Esophagus (tissue), 2 donors: ENCODE data around the gene COQ4. TPM values are rescaled to one million over a fixed set of nuclear protein-coding genes. Genes with fewer than 3 reads are reported as not detected.

Experiments
- H3K27ac ChIP-seq, 2 donors: one replicate each; pipeline ENCODE4 v1.5.1; 2013; ENCODE audit warnings: low read depth in 2 of 2, mild to moderate bottlenecking in 2 of 2, inconsistent platforms in 1 of 2, low read length in 1 of 2, moderate library complexity in 1 of 2
- H3K27me3 ChIP-seq, 2 donors: one replicate each; pipeline ENCODE4 v1.6.1; 2013; ENCODE audit warnings: low read length in 2 of 2, control low read depth in 1 of 2, mild to moderate bottlenecking in 1 of 2; ENCODE audit not compliant: insufficient read depth in 2 of 2, control insufficient read depth in 1 of 2
- H3K36me3 ChIP-seq, 2 donors: one replicate each; pipeline ENCODE4 v1.6.1; 2013; ENCODE audit warnings: low read length in 1 of 2; ENCODE audit not compliant: control insufficient read depth in 2 of 2, insufficient read depth in 2 of 2
- H3K4me1 ChIP-seq, 2 donors: one replicate each; pipeline ENCODE4 v1.6.1; 2013; ENCODE audit warnings: low read length in 1 of 2; ENCODE audit not compliant: control insufficient read depth in 2 of 2, insufficient read depth in 2 of 2
- H3K4me3 ChIP-seq, 2 donors: one replicate each; pipeline ENCODE4 v1.5.1; 2013; ENCODE audit warnings: low read length in 2 of 2, mild to moderate bottlenecking in 2 of 2, low read depth in 1 of 2, moderate library complexity in 1 of 2
- H3K9me3 ChIP-seq, 2 donors: one replicate each; pipeline ENCODE4 v1.6.1; 2013; ENCODE audit warnings: mild to moderate bottlenecking in 2 of 2, low read depth in 1 of 2, low read length in 1 of 2, moderate library complexity in 1 of 2; ENCODE audit not compliant: control insufficient read depth in 2 of 2, insufficient read depth in 1 of 2
- WGBS, 2 donors: extraction: QIAGEN DNeasy Blood & Tissue Kit; methylation state at CpG; one replicate each; pipeline ENCODE4 v1.1.7; 2013; 5-methylcytosine and 5-hydroxymethylcytosine counted together
- polyA plus RNA-seq, 2 donors: library from polyadenylated mRNA; stranded (reverse); fragments of 200-250 nt; gene quantifications; one replicate each; pipeline ENCODE4 v1.2.3, GENCODE V29; 2013
- donor health status: healthy with polysubstance abuse.
- donor health status: Bipolar disorder and iron deficiency.

The COQ4 gene
- polyA plus RNA-seq, 2 donors: 63.2 to 73.6 TPM

- Histone ChIP-seq H3K4me3 (no peak overlapping the region), H3K36me3 (peaks cover 0 to 3% of the 10 kb centered on the region in 2 donors), H3K9me3 (no peaks in the 10 kb centered on the region), H3K27me3 (no peaks in the 10 kb centered on the region), H3K27ac (no peak overlapping the region), H3K4me1 (peaks cover 0 to 8% of the 10 kb centered on the region in 2 donors)
- 91 to 92% methylated on average over 9 of the region's 9 CpGs for WGBS, 2 donors
Observed at GRCh38 chr9:128369024-128369706, 46.5 kb downstream of the COQ4 start.

GRCh38 chr9:128370367-128370751 lies 47.7 kb downstream of the COQ4 start:
- Histone ChIP-seq H3K9me3 (no peaks in the 10 kb centered on the region), H3K27me3 (no peaks in the 10 kb centered on the region), H3K27ac (peak overlapping the region; percentile 97 to 100), H3K4me1 (peaks cover 0 to 8% of the 10 kb centered on the region in 2 donors), H3K4me3 (peak overlapping the region; percentile 64 to 68), H3K36me3 (peaks cover 0 to 3% of the 10 kb centered on the region in 2 donors)

GRCh38 chr9:128370752-128371629 lies 48.4 kb downstream of the COQ4 start, which contains the start of gene URM1:
Gene URM1 (plus strand): TSS chr9:128371374. CDS start chr9:128371381, 7 bp downstream.
- H3K27me3 ChIP-seq: no peaks in the 10 kb centered on the region
- H3K27ac ChIP-seq: peak within 1 kb of the TSS; percentile 97 to 100
- WGBS, 2 donors: 0 to 1% methylated on average over 53 to 55 of the region's 55 CpGs
- peaks cover 0 to 3% of the 10 kb centered on the region in 2 donors for H3K36me3 ChIP-seq
- peaks cover 0 to 8% of the 10 kb centered on the region in 2 donors for H3K4me1 ChIP-seq
- no peaks in the 10 kb centered on the region for H3K9me3 ChIP-seq
- H3K4me3 ChIP-seq: peak within 1 kb of the TSS; percentile 68 to 91

GRCh38 chr9:128371630-128372117 lies 49.0 kb downstream of the COQ4 start:
- H3K27me3 ChIP-seq: no peaks in the 10 kb centered on the region
- peaks cover 0 to 3% of the 10 kb centered on the region in 2 donors for H3K36me3 ChIP-seq
- no peaks in the 10 kb centered on the region for H3K9me3 ChIP-seq
- peaks cover 0 to 8% of the 10 kb centered on the region in 2 donors for H3K4me1 ChIP-seq
- peak overlapping the region; percentile 68 to 91 for H3K4me3 ChIP-seq
- peak overlapping the region; percentile 80 to 99 for H3K27ac ChIP-seq
- WGBS, 2 donors: 0% methylated on average over 10 of the region's 10 CpGs

GRCh38 chr9:128372188-128372641 lies 49.6 kb downstream of the COQ4 start:
- H3K27me3 ChIP-seq: no peaks in the 10 kb centered on the region
- peaks cover 0 to 8% of the 10 kb centered on the region in 2 donors for H3K4me1 ChIP-seq
- no peaks in the 10 kb centered on the region for H3K9me3 ChIP-seq
- H3K27ac ChIP-seq: peak overlapping the region; percentile 80 to 99
- 17 to 19% methylated on average over 4 of the region's 4 CpGs for WGBS, 2 donors
- H3K4me3 ChIP-seq: peak overlapping the region; percentile 68 to 91
- H3K36me3 ChIP-seq: peaks cover 0 to 3% of the 10 kb centered on the region in 2 donors

GRCh38 chr9:128372784-128373183 lies 50.1 kb downstream of the COQ4 start:
- H3K9me3 ChIP-seq: no peaks in the 10 kb centered on the region
- H3K36me3 ChIP-seq: peaks cover 0 to 3% of the 10 kb centered on the region in 2 donors
- 82 to 87% methylated on average over 1 of the region's 1 CpG for WGBS, 2 donors
- no peak overlapping the region for H3K4me3 ChIP-seq
- H3K4me1 ChIP-seq: peaks cover 0 to 8% of the 10 kb centered on the region in 2 donors
- no peaks in the 10 kb centered on the region for H3K27me3 ChIP-seq
- H3K27ac ChIP-seq: peak overlapping the region; percentile 1 to 99

GRCh38 chr9:128374221-128374675 lies 51.6 kb downstream of the COQ4 start:
- Histone ChIP-seq H3K27me3 (no peaks in the 10 kb centered on the region), H3K36me3 (peaks cover 3 to 5% of the 10 kb centered on the region in 2 donors)

GRCh38 chr9:128375865-128376264 lies 53.2 kb downstream of the COQ4 start:
- Histone ChIP-seq H3K27ac (no peak overlapping the region), H3K27me3 (no peaks in the 10 kb centered on the region), H3K9me3 (no peaks in the 10 kb centered on the region), H3K4me3 (no peak overlapping the region), H3K4me1 (peaks cover 0 to 5% of the 10 kb centered on the region in 2 donors), H3K36me3 (peaks cover 3 to 5% of the 10 kb centered on the region in 2 donors)
- 59 to 71% methylated on average over 5 of the region's 5 CpGs for WGBS, 2 donors

More at GRCh38 chr9:128374221-128374675, 51.6 kb downstream of the COQ4 start:
- H3K9me3 ChIP-seq: no peaks in the 10 kb centered on the region
- H3K4me3 ChIP-seq: no peak overlapping the region
- H3K27ac ChIP-seq: no peak overlapping the region
- WGBS, 2 donors: 85% methylated on average over 9 of the region's 9 CpGs
- peaks cover 0 to 8% of the 10 kb centered on the region in 2 donors for H3K4me1 ChIP-seq

- Histone ChIP-seq H3K27me3 (no peaks in the 10 kb centered on the region), H3K27ac (no peak overlapping the region), H3K9me3 (no peaks in the 10 kb centered on the region), H3K4me1 (peaks cover 0 to 4% of the 10 kb centered on the region in 2 donors), H3K36me3 (peaks cover 11 to 33% of the 10 kb centered on the region in 2 donors), H3K4me3 (no peak overlapping the region)
- WGBS, 2 donors: 68 to 75% methylated on average over 6 of the region's 6 CpGs
Observed at GRCh38 chr9:128382261-128382660, 59.6 kb downstream of the COQ4 start.
